Right lobe of liver (tissue), 4 donors: ENCODE results near the gene CDYL2.

Experiments used
- POLR2A ChIP-seq: fragments of 450-650 bp; IDR thresholded peaks from one replicate; pipeline ENCODE4 v1.6.1; 2017; ENCODE audit warnings: antibody characterized with exemption, mild to moderate bottlenecking
- TF ChIP-seq, protein P1 (sequence below), 4 donors: fragments of 200-600 bp in 3 of 4; fragments of 450-650 bp in 1 of 4; IDR thresholded peaks; one replicate each; pipeline versions ENCODE4 v1.5.1 to v1.8.0; 2016 to 2022; ENCODE audit warnings: antibody characterized with exemption in 4 of 4, mild to moderate bottlenecking in 2 of 4
- donor health status: DM: no; HTN: no; CAD: no.
- donor health status: DM: no; HTN: no; CAD: no.
- donor health status: DM: no; HTN: yes; CAD: no.

DNA sequence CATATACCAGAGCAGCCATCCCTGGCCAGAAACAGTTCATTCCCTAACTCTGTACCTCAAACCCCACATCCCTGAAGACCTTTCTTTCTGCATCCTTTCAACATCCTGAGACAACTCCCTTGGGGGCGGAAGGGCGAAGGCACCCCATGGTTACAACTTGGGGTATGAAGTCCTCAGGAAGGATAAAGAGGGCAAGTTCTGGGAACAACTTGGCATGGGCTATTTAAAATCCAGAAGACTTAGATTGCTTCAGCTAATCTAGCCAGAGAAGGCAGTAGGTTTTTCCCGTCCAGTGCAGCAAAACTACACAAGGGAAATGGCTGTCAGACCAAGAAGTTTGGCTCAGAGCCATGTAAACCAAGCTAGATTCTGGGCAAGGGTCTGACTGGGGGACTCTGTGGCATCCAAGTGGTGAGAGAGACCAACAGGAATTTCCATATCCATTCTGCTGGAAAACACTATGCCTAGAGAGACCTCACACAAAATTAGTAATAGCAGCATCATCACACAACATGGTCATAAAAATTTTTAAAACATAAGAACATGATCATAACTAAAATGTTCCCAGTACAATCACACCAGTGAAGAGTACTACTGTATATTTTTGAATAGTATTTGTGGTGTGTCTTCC is 113.2 kb downstream of the CDYL2 start:
- TF ChIP-seq, protein P1, sequence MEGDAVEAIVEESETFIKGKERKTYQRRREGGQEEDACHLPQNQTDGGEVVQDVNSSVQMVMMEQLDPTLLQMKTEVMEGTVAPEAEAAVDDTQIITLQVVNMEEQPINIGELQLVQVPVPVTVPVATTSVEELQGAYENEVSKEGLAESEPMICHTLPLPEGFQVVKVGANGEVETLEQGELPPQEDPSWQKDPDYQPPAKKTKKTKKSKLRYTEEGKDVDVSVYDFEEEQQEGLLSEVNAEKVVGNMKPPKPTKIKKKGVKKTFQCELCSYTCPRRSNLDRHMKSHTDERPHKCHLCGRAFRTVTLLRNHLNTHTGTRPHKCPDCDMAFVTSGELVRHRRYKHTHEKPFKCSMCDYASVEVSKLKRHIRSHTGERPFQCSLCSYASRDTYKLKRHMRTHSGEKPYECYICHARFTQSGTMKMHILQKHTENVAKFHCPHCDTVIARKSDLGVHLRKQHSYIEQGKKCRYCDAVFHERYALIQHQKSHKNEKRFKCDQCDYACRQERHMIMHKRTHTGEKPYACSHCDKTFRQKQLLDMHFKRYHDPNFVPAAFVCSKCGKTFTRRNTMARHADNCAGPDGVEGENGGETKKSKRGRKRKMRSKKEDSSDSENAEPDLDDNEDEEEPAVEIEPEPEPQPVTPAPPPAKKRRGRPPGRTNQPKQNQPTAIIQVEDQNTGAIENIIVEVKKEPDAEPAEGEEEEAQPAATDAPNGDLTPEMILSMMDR (IDR thresholded peaks at IDR 0.05): no peak
- no peak for TF ChIP-seq POLR2A
